ENCODE measurements around the gene STXBP4.

The STXBP4 gene, protein sequence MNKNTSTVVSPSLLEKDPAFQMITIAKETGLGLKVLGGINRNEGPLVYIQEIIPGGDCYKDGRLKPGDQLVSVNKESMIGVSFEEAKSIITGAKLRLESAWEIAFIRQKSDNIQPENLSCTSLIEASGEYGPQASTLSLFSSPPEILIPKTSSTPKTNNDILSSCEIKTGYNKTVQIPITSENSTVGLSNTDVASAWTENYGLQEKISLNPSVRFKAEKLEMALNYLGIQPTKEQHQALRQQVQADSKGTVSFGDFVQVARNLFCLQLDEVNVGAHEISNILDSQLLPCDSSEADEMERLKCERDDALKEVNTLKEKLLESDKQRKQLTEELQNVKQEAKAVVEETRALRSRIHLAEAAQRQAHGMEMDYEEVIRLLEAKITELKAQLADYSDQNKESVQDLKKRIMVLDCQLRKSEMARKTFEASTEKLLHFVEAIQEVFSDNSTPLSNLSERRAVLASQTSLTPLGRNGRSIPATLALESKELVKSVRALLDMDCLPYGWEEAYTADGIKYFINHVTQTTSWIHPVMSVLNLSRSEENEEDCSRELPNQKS

DNA sequence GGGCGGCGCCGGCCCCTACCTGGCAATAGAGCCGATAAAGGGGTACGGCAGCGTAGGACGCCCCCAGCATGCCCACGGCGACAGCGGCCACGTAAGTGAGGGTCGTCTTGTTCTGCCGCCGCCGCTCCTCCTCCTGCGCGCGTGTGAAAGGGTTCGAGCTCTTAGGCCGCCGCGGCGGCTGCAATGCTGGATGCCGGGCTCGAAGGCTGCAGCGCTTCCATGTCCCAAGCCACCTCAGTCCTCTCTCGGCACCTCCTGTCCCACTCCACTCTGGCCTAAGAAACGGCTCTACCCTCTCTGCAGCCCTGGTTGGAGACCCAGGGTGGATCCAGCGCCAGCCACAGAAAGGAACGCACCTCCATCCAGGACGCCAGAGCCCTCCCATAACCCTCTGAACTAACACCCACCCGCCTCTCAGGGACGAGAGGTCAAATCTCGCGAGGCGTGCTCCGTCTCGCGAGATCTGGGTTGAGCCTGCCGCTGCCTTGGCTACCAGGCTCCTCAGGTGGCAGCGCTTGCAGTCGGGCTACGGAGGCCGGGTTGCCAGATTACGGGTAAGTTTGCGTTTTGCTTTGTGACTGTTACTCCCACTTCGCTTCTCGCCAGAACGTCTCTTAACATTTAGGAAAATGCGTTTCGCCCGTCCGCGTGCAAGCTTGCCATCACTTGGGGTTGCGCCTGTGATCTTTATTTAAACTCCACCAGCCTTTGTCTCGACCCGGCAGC is at the start of gene STXBP4, which contains the start of gene COX11:
Gene STXBP4, plus strand, starts transcription at position 504 of the 726 bp plus-strand sequence. CDS start 17,455 bp downstream, outside the sequence.
Gene COX11, minus strand, starts transcription at position 393 of the 726 bp plus-strand sequence. Its CDS starts 8 bp downstream, at position 385.
- peak; percentile 91 for DNase-seq

GRCh38 chr17:54919425-54919824 is 49.1 kb upstream of the STXBP4 start:
- DNase-seq = no peak

DNA sequence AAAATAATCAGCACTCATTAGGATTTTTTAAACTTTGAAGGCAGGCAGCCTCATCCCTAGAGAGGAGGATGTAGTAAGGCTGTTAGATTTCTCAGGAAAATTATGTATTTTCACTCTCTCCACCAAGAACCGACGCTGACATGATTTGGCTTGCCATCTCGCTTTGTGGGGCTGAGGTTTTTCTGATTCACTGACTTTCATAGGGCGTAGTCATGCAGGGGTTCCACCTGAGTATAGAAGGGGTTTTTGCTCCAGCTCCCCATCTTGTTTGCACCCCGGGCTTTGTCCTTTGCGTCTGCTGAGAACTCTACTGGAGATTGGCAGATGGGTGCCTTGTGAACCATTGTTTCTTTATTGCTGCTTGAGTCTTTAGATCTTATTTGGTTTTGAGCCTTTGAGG is 47.7 kb upstream of the STXBP4 start:
- no peak for DNase-seq

- no peak for DNase-seq
These were observed 44.2 kb upstream of the STXBP4 start for GRCh38 chr17:54924405-54924804.

DNA sequence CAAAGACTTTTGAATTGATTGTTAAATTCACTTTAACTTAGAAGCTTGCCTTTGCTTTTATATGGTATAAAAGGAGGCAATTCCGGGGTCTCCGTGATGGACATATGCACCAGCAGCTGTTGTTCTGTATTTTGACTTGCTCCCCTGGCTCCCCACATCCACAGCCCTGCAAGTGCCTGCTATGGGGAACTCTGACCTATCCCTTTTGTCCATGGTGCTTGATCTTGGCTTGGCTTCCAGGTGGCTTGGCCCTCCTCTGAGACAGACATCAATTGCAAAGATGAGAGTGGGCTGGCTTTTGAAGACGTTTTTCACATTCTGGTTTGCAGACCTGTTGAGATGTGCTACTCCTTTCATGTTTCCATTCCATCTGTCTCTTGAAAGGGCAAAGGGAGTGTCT is 41.0 kb upstream of the STXBP4 start:
- no peak for DNase-seq

DNA sequence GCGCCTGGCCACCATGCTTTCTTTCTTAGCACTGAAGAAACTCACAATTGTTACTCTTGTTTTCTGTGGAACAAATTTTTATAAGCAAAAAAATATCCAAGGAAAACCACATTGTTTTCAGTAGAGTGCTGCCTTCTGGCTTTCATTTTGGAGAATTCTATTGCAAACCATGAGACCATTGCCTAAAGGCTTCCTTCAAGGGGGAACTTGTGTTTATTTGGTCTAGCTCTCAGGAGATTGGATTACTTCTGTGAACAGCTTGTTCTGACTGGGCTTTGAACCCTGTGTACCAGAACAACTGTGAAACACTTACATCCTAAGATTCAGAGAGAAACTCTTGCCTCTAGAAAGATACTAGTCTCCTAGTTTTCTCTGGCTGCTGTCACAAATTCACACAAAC is 35.9 kb upstream of the STXBP4 start:
- DNase-seq = no peak

GRCh38 chr17:54933921-54934320 is 34.6 kb upstream of the STXBP4 start:
- no peak for DNase-seq

DNA sequence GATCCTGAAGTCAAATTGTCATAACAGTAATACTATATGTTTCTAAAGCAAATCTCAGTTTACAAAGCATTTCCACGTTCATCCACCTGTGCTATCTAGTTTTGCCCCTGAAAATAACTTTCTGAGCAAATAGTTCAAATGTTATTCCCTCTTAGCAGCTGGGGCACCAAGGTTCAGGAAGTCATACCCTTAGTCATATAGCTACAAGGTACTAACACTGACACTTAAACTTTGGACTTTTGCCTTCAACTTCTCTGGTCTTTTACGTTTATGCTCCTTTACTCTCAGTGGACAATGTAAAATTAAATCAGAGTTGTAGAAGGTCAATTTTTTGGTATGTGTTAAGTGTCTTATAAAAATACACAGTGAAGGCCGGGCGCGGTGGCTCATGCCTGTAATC is 33.1 kb upstream of the STXBP4 start:
- DNase-seq = no peak

DNA sequence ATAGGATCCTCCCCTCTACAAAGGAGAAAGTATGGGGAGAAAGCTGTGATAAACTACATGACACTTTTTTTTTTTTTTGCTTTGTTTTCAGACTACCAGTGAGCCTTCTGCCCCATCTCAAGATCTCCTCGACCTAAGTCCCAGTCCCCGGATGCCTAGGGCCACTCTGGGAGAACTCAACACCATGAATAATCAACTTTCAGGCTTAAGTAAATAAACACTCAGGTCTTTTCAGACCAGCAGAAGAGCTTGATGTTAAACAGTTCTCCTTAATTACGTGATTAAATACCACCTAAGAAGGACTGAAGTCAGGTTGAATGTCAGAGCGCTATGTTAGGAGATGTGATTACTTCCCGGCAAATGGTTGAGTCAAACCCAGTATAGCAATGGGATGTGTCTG is 31.5 kb upstream of the STXBP4 start:
- no peak for DNase-seq

GRCh38 chr17:54937426-54937825 is 31.1 kb upstream of the STXBP4 start:
- DNase-seq = no peak

- no peak for DNase-seq
These were observed 27.3 kb upstream of the STXBP4 start for GRCh38 chr17:54941285-54941684.

GRCh38 chr17:54944796-54945195 is 23.8 kb upstream of the STXBP4 start:
- no peak for DNase-seq

DNA sequence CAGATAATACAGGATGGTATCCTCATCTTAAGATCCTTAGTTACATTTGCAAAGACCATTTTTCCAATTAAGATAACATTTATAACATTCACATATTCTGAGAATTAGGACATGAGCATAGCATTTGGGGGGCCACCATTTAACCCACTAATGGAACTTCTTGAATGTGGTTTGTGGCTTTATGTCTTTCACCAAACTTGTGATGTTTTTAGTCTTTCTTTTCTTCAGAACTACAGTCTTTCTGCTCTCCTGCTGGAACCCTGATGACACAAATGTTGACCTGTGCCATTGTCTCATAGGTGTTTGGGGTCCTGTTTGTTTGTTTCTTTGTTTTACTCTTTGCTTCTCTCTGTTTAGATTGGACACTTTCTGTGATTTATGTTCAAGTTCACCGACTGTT is 23.3 kb upstream of the STXBP4 start:
- DNase-seq = no peak

DNA sequence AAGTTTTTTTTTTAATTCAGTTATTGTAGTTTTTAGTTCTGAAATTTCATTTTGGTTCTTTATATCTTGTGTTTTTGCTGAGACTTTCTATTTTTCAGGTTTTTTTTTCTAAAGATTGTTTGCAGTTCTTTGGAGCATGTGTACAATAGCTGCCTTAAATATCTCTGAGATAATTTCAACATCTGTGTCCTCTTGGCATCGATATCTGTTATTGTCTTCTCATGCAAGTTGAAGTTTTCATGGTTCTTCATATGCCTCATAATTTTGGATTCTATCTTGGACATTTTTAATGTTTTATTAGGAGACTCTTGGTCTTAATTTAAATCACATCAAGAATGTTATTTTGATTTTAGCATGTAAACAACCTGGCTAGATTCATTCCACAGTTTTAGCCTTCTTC is 22.9 kb upstream of the STXBP4 start:
- no peak for DNase-seq

DNA sequence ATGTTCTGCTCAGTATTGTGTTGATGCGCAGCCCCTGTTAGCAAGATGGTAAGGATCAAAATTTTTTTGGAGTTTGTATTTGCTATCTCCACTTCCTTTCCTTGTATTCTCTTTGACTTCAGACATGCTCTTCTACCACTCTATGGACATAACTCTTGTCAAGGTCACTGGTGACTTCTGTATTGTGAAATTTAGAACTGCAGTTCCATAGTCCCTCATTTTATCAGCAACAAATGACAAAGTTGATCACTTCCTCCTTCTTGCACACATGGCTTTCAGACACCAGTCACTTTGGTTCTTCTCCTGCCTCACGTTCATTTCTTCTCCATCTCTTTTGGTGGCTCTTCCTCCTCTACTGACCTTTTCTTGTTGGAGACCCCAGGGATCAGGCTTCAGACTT is 21.2 kb upstream of the STXBP4 start:
- DNase-seq = no peak

GRCh38 chr17:54948380-54948779 is 20.2 kb upstream of the STXBP4 start:
- DNase-seq = no peak

GRCh38 chr17:54950116-54950515 is 18.4 kb upstream of the STXBP4 start:
- DNase-seq = no peak

- DNase-seq = no peak
These were observed 17.3 kb upstream of the STXBP4 start for GRCh38 chr17:54951286-54951685.

DNA sequence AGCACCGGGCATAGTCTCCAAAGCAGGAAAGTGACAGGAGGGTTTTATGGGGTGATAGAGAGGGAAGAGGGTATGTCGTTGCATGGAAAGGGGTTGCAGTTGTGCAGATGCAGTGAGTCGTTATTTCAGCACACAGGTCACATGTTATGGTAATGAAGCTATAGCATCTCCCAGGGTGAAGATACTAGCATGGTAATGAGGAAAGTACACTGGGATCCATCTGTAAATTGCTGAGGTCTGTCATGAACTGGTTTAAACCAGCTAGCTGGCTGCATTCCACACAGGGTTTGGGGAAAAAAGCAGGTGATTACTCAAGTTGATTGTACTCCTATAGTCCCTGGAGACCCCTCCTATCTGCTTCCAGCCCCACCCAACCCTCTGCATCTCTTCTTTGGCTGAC is 11.8 kb upstream of the STXBP4 start:
- peak; percentile 97 for DNase-seq

DNA sequence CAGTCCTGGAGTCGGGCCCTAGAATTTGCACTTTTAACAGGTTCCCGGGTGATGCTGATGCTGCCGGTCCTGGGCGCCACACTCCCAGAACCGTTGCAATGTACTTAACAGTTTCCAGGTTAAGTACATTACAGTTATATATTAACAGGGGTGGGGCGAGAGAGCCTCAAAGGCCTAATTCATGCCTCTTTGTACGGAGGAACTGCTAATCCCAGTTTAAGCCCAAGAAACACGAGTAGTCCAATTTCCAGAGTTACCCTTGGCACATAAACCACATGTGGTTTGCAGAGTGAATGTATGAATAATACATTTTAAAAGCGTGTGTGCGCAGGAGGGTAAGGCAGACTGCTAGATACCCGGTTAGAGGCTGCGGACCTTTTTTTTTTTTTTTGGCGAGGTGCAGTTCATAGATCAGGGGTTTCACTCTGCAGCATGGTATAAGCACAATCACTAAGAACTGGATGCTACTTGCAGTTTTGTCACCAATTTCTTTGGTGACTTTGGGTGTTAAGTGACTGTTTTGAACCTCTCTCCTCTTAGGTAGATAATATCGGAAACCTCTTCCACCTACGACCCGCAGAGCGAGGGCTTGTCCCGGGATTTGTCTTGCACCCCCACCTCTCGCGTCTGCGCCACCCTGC is 824 bp upstream of the STXBP4 start:
- DNase-seq = no peak

DNA sequence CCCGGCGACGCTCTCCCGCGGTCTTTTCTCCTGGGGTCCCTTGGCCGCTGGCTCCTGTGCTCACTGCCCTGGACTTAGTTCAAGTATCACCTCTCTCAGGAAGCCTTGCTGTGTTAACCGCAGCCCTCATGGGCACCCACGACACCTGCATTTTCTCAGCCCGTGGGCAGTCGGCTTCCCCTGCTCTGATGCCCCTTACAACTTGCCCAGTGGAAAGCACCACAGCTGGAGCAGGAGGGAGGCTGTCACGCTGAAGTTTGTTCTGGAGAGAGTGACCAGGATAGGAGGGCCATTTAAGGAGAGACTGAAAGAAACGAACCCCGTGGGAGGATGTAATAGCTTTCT is 395 bp downstream of the STXBP4 start:
- no peak for DNase-seq

- no peak for DNase-seq
These were observed 1.4 kb downstream of the STXBP4 start for GRCh38 chr17:54969658-54970572.

Data from NCI-H2171 (cell line).